Measurements from ENCODE around the gene RPL13.

DNA sequence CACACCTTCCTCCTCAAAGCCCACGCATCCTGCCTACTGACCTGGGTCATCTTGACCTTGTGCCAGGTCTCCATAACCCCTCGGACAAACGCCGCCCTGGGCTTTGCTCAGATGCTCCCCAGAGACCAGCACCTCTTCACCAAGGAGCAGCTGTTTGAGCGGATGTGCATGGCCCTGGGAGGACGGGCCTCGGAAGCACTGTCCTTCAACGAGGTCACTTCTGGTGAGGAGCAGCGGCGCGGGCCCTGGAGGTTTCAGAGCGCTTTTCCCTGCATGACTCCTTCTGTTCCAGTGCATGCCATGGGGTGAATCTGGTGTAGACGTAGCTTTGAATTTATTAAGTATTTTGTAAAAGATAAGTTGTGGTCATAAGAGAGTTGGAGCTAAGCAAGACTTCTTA, 7.6 kb upstream of the RPL13 start:
- no peak for TF ChIP-seq POLR2AphosphoS5 (IDR thresholded peaks at IDR 0.05)
- TF ChIP-seq POLR2A (IDR thresholded peaks at IDR 0.05), result no peak
